ENCODE data around the gene CDH16.

CDH16 gene

GRCh38 chr16:66904846-66905632 lies 13.6 kb downstream of the CDH16 start:
- H3K4me3 ChIP-seq (ENCODE audit: low read depth, low read length) = no peak overlapping the region
- no peak for TF ChIP-seq CTCF (IDR thresholded peaks at IDR 0.05; ENCODE audit: insufficient read depth, low read depth, low read length, missing control alignments)
- DNase-seq (ENCODE audit: low read depth) = no peak

- no peak for DNase-seq (ENCODE audit: low read depth)
- TF ChIP-seq CTCF (IDR thresholded peaks at IDR 0.05; ENCODE audit: insufficient read depth, low read depth, low read length, missing control alignments) = no peak
- H3K4me3 ChIP-seq (ENCODE audit: low read depth, low read length) = no peak overlapping the region
Measured at GRCh38 chr16:66904428-66904845, 14.2 kb downstream of the CDH16 start.

GRCh38 chr16:66903544-66904427 lies 14.9 kb downstream of the CDH16 start:
- DNase-seq (ENCODE audit: low read depth) = no peak
- no peak overlapping the region for H3K4me3 ChIP-seq (ENCODE audit: low read depth, low read length)

GRCh38 chr16:66902648-66903543 lies 15.8 kb downstream of the CDH16 start:
- no peak for TF ChIP-seq CTCF (IDR thresholded peaks at IDR 0.05; ENCODE audit: insufficient read depth, low read depth, low read length, missing control alignments)
- no peak overlapping the region for H3K4me3 ChIP-seq (ENCODE audit: low read depth, low read length)
- DNase-seq (ENCODE audit: low read depth) = no peak

More at GRCh38 chr16:66903544-66904427, 14.9 kb downstream of the CDH16 start:
- TF ChIP-seq CTCF (IDR thresholded peaks at IDR 0.05; ENCODE audit: insufficient read depth, low read depth, low read length, missing control alignments) = no peak

GRCh38 chr16:66901626-66902025 lies 17.1 kb downstream of the CDH16 start:
- DNase-seq (ENCODE audit: low read depth) = no peak
- no peak overlapping the region for H3K4me3 ChIP-seq (ENCODE audit: low read depth, low read length)
- no peak for TF ChIP-seq CTCF (IDR thresholded peaks at IDR 0.05; ENCODE audit: insufficient read depth, low read depth, low read length, missing control alignments)

- TF ChIP-seq CTCF (IDR thresholded peaks at IDR 0.05; ENCODE audit: insufficient read depth, low read depth, low read length, missing control alignments) = no peak
- H3K4me3 ChIP-seq (ENCODE audit: low read depth, low read length) = no peak overlapping the region
- DNase-seq (ENCODE audit: low read depth) = no peak
Measured at GRCh38 chr16:66900721-66901441, 17.8 kb downstream of the CDH16 start.

All from GM12865 (cell line).